GM18526 (cell line): ENCODE results near the gene TECPR1.

Experiments used
- POLR2A ChIP-seq: IDR thresholded peaks from 3 replicates; pipeline ENCODE4 v1.6.1; 2011; ENCODE audit not compliant: insufficient read length; ENCODE audit errors: extremely low read depth

The TECPR1 gene

DNA sequence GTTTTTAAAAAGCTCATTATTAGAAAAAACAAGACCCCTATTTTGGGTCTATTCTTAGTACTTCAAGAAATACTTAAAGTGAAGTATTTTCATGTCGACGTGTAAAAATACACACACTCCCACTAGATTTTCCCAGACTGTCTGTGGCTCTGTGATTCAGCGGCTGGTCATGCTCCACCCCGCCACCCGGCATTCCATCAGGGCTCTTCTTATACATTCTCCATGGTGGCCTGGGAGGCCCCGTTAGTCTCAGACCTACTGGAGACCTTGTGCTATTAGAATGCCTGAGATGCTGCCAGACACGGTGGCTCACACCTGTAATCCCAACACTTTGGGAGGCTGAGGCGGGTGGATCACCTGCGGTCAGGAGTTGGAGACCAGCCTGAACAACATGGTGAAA lies 13.1 kb downstream of the TECPR1 start:
- no peak for TF ChIP-seq POLR2A

DNA sequence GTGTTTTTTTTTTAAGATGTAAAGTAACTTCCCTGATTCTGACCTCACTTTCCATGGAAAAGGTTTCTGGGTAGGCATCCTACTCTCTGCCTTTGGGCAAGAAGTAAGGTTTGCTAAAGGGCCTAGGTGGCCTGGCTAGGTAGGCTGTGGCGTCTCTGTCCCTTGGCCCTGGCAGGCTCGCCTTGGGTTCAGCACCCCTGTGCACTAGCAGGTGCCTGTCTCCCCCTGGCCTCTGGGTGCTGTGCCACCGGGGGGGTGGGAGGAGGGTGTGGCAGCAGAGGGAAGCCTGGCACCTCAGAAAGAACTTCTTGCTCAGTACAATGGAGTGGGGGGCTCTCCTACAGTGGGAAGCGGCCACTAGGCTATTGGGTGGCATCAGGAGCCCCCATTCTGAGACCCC lies 14.0 kb downstream of the TECPR1 start:
- TF ChIP-seq POLR2A = no peak

DNA sequence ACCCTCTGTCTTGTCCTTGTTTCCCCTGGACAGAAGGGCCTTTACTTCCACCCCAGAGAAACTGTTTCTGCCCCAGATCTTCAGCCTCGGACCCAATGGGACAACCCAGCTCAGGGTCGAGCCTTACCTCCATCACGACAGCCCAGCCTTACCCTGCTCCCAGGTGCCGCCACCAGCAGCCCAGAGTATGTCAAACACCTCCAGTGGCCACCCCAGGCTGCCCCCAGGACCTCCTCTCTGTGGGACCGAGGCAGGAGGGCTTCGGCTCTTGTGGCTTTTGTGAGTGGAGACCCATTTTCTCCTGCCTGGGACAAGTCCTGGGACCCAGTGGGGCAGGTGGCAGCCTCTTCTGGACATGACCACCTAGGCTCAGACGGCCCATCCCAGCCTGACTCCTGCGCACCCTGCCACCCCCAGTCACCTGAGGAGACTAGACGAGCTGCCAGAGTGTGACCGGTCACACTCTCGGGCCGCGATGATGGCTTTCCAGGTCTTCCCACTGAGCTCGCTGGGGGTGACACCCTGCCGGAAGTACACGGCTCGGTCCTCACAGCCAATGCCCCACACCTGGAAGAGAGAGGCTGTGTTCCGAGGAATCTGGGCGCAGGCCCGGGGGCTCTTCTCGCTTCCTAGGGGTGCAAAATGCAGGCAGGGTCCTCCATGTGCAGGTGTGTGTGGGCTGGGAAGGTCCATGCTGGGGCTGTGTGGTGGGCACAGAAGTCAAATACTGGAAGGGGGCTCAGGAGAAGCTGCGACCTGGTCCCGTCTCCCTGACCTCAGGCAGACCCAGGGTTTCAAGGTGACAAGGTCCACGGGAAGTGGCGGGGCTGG lies 15.5 kb downstream of the TECPR1 start:
- no peak for TF ChIP-seq POLR2A

DNA sequence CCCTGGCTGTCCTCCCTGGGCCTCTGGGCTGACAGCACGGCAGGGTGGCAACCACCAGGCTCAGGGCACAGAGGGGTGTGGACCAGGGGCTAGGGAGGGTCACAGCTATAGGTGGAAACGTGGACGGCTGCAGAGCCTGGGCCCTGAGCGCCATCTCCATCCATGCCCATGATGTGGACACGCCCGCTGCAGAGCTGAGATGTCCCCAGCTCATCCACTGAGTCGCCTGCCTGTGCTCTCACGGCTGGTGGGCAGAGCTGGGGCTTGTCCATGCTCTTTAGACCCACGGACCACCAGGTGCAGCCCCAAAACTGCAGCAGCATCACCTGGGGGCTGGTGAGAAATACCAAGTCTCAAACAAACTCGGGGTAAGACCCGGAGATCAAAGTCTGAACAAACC lies 16.1 kb downstream of the TECPR1 start:
- no peak for TF ChIP-seq POLR2A

DNA sequence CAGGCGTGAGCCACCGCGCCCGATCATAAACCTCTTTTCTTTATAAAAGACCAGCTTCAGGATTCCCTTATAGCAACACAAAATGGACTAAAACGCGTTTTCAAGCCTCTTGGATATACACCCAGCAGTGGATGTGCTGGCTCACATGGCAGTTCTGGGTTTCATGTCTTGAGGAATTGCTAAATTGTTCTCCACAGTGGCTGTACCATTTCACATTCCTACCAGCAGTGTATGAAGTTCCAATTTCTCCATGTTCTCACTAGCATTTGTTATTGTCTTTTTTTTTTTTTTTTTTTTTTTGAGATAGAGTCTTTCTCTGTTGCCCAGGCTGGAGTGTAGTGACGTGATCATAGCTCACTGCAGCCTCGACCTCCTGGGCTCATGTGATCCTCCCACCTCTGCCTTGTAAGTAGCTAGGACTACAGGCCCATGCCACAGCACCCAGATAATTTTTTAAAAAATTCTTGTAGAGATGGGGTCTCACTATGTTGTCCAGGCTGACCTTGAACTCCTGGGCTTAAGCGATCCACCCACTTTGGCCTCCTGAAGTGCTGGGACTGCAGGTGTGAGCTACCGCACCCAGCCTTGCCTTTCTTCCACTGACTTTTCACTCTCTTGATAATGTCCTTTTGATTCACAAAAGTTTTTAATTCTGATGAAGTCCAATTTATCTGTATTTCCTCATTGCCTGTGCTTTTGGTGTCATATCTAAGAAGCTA lies 17.4 kb downstream of the TECPR1 start:
- TF ChIP-seq POLR2A = no peak

DNA sequence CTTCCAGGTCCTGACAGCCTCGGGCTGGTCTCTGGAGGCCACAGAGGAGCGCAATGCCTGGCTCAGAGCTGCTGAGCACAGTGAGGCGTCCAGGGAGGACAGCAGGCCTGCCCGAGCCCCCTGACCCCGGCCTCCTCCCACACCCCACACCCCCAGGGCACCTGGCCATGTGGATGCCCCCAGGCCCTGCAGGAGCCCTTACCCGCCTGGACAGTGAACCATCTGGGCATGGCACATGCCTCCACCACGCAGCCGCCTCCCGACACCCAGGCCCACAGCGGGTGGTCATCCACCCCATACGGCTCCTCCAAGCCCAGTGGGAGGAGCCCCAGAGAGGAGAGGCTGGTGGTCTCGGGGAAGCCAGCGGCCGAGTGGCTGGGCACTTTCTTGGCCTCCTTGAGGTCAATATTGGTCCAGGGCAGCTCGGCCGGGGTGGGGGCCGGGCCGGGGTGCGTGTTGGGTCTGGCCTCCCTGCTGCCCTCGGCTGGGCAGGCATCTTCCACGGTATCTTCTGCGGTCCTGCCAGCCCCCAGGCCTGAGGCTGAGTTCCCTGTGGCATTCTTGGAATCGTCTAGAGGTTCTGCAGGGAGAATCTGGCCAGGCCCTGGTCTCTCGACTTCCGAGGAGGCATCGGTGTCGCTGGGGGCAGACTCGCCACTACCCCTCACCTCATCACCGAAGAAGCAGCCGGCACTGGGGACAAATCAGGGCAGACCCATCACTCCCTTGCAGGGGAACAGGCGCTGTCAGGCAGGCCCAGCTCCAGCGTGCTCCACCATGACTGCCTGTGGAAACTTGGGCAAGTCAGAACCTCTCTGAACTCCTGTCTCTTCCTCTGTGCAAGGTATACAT lies 18.6 kb downstream of the TECPR1 start:
- TF ChIP-seq POLR2A = no peak

DNA sequence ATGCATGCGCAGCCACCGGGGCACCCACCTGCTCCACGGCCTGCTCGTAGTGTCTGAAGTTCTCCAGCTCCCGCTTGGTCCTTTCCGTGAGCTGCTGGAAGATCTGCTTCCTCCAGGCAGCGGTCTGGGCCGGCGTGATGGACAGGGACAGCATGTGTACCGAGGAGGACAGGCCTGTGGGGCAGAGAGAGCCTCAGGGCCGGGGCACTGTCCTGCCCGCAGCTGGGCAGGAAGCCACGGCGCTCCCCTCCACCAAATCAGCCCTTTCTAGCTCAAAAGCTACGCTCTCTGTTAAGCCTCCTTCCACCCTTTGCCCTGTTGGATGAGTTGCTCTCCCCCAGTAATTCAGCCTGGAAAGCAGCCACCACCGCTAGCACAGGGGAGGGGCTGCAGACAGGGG lies 19.2 kb downstream of the TECPR1 start:
- no peak for TF ChIP-seq POLR2A

DNA sequence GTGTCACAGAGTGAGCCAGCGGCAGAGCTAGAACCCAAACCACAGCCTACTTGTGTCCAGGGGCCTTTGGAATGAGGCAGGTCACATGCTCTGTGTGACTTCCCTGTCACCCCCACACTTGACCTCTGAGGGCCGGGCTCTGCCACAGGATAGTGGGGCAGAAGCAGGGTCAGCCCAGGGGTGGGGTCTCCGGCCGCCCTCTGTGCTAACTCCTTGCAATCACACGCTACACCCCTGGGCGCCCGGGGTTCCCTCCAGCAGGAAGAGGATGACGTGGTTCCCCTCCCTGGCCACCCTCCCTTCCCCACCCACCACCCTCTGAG lies 19.8 kb downstream of the TECPR1 start:
- no peak for TF ChIP-seq POLR2A

DNA sequence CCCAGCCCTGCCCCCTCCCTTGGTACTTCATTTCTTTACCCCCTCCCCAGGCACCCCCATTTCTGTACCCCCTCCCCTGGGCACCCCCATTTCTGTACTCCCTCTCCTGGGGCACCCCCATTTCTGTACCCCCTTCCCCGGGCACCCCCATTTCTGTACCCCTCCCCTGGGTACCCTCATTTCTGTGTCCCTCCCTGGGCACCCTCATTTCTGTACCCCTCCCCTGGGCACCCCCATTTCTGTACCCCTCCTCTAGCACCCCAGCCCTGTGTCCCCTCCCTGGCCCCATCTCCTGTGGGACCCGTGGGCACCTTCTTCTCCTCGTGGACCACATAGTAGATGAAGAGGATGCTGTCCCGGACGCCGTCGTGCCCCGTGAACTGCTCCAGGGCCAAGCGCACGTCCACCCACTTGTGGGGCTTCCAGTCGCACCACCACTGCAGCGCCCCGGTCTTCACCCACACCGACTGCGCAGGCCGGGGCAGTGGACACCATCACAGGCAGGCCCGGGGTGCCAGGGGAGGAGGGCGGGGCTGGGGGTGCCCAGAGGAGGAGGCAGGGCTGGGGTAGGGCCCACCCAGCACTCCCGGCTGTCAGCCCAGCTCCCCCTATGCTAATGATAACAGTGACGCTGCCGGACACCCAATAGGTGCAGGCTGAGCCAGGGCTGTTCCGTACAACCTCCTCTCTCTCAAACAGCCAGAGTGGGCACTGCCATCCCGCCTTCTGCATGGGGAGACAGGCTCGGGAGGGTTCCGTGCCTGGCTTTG lies 20.4 kb downstream of the TECPR1 start:
- TF ChIP-seq POLR2A = no peak

DNA sequence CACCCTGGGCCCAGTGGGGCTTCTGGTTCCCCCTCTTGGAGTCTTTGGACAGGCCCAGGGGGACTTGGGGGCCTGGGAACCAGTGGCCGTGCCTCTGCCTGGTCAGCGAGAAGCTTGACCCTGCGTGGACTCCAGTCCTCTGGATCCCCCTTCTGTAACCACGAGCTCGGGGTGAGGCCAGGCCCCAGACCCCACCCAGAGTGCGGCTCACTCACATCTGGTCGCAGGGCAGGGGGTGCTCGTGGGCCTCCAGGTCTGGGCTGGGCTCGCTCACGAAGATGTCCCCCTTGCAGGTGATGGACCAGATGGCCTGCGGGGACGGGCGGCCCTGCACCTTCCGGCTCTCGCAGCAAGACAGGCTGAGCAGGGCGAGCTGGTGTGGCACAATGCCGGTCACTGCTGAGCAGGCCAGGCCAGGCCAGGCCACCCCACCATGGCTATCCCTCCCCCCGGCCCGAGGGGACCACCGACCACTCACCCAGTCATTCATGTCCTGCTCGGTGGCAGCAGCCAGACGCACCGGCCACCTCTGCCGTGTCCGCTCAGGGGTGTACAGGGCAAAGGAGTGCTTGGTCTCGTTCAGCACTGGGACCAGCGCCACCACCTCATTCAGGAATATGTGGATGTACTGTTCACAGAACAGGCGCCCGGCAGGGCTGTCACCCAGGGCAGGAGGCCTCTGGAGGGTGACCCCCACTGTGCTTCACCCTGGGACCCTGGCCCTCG lies 21.1 kb downstream of the TECPR1 start:
- TF ChIP-seq POLR2A = no peak

DNA sequence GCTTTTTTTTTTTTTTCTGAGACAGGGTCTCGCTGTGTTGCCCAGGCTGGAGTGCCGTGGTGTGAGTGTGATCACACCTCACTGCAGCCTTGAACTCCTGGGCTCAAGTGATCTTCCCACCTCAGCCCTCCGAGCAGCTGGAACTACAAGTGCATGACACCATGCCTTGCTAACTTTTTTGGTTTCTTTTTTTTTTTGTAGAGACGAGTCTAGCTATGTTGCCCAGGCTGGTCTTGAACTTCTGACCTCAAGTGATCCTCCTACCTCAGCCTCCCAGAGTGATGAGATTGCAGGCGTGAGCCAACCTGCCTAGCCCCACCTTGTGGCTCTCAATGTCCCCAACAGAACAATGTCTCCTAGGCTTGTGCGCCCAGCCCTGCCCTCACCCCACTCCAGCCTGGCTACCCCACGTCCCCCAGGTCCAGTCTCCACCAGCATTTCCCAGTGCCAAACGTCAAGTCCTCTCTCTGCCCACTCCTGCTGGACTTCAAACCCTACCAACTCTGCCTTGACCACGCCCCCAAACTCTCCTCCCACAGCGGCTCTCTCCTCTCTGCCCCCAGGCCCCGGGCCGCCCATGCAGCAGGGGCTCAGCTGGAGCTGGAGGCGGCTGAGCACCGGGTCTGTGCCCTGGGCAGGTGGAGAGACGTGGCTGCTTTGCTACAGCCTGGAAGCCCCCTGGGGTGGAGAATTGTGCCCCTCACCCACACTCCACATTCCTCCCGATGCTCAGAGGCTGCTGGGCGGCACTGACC lies 21.9 kb downstream of the TECPR1 start:
- TF ChIP-seq POLR2A = no peak

DNA sequence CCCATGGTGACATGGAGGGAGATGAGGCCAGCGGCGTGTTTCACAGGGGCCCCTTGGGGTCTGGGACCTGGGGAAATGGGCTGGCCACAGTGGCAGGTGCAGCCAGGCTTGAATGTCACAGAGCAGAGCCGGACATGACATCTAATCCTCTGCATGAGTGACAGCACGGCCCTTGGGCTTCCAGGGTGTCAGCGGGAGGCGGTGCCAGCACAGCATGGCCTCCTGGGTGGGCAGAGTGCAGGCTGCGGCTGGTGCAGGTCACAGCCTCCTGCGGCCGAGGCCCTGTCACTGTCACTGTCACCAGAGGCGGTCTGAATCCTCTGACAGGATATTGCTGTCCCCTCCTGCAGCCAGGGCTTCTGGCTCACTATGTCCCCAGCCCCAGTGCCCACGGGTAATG lies 22.6 kb downstream of the TECPR1 start:
- no peak for TF ChIP-seq POLR2A

DNA sequence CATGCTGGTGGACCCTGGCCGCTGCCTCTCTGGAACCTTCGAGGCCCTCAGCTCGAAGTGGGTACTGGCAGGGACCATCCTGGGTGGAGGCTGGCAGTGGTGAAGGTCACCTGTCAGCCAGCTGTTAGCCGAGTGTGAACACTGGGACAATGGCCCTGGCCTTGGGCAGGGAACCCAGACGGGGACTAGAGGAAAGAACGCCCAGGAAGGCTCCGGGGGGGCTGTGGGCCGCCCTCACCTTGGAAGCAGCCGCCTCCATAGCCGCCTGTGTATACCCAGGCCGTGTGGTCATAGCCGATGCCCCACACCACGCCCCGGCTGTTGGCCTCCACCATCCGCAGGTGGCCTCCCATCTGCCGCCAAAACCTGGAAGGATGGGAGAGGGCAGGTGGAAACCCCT lies 23.2 kb downstream of the TECPR1 start:
- no peak for TF ChIP-seq POLR2A

DNA sequence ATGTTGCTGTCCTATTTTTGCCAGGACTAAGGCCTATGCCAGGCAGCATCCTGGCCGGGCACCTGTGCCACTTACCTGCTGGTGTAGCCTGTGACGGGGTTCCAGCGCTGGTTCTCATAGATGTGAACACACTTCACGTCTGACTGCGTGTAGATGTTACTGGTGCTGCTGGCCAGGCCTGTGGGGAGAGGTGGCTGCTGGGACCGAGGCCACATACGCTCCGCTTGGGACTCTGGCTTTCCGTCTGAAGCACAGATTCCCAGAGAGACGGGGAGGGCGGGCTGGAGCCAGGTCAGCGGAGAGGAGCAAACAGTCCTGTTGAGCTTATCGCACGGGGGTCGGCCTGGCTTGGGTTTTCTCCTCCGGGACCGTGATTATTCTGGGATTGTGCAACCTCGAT lies 24.1 kb downstream of the TECPR1 start:
- TF ChIP-seq POLR2A = no peak
